GM21786 (cell line): ENCODE data around the gene ZNF230.

Source experiments
- ATAC-seq: cut with Tn5 transposase; IDR thresholded peaks from one replicate; pipeline ENCODE4 v1.9.1; 2021; ENCODE audit not compliant: unreplicated experiment

ZNF230 gene

GRCh38 chr19:44002566-44003460 is at the start of gene ZNF230:
ZNF230 (plus strand) TSS chr19:44002957; CDS start chr19:44007079, 4,122 bp downstream.
- ATAC-seq: peak; percentile 95

- ATAC-seq: no peak
Observed at GRCh38 chr19:43956827-43957226, 45.9 kb upstream of the ZNF230 start.

GRCh38 chr19:43957891-43958290 is 44.9 kb upstream of the ZNF230 start:
- ATAC-seq: no peak

GRCh38 chr19:43960411-43960810 is 42.3 kb upstream of the ZNF230 start:
- no peak for ATAC-seq

DNA sequence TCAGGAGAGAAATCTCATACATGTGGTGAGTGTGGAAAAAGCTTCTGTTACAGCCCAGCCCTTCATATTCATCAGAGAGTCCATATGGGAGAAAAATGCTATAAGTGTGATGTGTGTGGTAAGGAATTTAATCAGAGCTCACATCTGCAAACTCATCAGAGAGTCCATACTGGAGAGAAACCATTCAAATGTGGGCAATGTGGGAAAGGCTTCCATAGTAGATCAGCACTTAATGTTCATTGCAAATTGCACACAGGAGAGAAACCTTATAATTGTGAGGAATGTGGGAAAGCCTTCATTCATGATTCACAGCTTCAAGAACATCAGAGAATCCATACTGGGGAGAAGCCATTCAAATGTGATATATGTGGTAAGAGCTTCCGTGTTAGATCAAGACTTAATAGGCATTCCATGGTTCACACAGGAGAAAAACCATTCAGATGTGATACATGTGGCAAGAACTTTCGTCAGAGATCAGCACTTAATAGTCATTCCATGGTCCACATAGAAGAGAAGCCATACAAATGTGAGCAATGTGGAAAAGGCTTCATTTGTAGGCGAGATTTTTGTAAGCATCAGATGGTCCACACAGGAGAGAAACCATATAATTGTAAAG is 36.6 kb upstream of the ZNF230 start:
- ATAC-seq: no peak

DNA sequence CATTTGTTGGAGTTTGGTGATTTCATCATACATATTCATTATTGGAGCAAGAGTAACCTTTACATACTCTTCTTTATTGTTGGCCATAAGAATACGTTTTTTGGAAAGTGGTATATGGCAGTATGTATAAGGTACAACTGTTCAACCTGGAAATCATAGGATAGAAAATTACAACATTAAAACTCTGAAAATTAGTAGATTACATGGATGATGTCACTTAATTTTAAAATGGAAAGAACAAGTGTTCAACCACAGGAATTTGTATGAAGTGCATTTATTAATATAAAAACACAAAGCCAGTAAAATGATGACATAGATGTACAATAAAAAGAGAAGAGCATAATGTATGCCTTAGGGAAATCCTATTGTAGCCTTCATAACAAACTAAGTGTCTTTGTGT is 26.0 kb upstream of the ZNF230 start:
- ATAC-seq: no peak

DNA sequence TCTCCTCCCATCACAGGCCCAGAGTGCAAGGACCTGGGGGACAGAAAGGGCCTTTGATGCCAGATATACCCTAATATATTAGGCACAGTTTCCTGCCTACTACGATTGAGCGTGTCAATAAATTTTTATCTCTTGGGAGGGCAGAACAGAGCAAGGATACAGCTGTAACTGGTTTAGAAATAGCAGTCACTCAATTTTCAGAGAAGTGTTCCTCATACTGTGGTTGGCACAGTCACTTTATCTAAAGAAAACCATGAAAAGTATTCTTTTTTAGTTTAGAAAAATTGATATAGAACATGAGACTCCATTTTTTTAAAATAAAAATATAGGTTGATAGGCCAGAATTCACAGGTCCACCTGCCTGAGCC is 19.2 kb upstream of the ZNF230 start:
- ATAC-seq: no peak

GRCh38 chr19:43983912-43984686 is 18.7 kb upstream of the ZNF230 start, which contains the start of gene ZNF155:
ZNF155 (plus strand) TSS chr19:43984188; CDS start chr19:43988544, 4,356 bp downstream.
- peak; percentile 78 for ATAC-seq

GRCh38 chr19:43984687-43985000 is 18.1 kb upstream of the ZNF230 start:
- no peak for ATAC-seq

DNA sequence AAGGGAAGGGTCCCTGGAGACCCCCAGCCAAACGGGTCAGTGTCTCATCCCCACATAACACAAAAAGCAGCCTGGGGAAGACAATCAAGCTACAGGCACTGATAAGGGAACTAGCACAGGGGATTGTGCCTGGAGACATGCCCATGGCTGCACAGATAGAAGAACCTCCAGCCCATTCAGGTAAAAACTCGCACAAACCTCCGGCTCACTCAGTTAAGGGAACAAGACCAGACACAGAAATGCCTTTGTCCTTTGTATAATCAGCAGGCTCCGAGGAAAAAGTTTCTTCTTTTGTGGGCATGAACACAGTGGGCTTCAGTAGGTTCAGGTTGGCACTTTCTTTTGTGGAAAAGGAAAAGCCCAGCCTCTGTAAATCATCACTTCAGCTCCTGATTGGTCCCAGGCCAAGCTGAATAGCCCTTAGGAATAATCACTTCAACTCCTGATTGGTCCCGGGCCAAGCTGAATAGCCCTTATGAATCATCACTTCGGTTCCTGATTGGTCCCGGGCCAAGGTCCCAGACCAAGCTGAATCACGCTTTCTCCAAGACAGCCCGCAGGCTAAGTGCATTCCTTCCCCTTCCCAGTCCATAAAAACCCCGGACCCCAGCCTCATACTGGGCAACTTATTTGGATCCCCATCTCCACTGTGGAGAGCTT is 5.0 kb upstream of the ZNF230 start:
- no peak for ATAC-seq

GRCh38 chr19:44002212-44002565 is 568 bp upstream of the ZNF230 start:
- ATAC-seq: no peak

- ATAC-seq: no peak
Observed at GRCh38 chr19:44003461-44004009, 778 bp downstream of the ZNF230 start.

DNA sequence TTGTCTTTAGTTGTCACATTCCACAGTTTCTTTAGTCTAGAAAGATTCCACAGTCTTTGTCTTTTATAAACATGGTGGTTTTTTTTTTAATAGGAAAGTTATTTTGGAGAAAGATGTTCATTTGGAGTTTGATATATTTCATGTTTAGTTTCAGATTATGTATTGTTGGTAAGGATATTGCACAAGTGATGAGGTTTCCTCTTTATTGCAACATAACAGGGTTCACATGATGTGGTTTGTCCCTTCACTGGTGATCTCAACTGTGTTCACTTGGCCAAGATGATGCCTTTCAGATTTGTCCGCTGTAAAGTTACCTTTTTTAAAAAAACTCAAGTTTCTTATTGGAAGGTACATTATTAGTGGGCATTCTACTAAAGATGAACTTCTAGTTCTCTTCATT is 3.2 kb downstream of the ZNF230 start:
- ATAC-seq: no peak

DNA sequence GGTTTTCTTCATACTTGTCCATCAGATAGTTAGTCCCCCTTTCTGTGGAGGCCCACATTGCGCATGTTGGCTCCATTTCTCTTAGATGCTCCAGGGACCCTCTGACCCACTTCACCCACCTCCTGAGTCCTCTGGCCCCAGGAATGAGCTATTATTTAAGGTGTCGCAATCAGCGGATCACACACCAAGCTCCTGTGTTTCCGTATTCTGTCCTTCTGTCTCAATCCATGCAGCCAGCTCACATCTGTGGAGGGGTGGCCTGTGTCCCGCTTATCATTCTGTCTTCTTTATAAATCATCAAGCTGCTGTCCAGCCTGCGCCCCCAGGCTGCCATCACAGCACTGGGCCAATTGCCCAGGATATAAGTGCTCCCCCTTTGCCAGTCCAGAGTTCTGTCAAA is 4.7 kb downstream of the ZNF230 start:
- ATAC-seq: no peak

- ATAC-seq: no peak
Observed at GRCh38 chr19:44010468-44010867, 7.7 kb downstream of the ZNF230 start.

DNA sequence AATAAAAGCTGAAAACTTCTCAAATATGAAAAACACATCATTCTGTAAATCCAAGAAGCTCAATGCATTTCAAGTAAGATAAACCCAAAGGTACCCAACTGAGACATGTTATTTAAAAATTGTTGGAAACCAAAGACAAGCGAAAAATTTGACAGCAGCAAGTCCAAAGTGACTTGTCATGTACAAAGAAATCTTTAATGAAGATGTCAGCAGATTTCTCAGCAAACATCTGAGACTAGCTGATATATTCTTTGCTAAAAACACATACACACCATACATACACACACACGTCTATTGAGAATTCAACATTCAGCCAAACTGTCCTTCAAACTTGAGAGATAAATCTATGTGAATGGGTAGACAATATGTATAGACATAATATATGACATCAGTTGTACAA is 16.7 kb downstream of the ZNF230 start:
- ATAC-seq: no peak

- no peak for ATAC-seq
Observed at GRCh38 chr19:44021221-44021620, 18.5 kb downstream of the ZNF230 start.

DNA sequence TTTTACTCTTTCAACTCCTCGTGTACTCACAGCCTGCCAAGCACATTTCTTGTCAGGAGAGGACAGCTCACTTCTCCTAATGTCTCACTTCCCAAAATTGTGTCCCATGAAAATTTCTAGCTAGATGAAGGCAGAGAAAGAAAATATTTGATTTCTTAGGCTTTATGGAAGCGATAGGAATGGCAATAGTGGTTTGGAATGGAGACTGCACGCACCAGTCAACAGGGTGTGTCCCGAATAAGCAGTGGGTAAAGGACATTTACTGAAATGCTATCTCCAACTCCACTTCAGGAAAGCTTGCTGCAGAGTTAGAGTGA is 22.1 kb downstream of the ZNF230 start:
- ATAC-seq: no peak

DNA sequence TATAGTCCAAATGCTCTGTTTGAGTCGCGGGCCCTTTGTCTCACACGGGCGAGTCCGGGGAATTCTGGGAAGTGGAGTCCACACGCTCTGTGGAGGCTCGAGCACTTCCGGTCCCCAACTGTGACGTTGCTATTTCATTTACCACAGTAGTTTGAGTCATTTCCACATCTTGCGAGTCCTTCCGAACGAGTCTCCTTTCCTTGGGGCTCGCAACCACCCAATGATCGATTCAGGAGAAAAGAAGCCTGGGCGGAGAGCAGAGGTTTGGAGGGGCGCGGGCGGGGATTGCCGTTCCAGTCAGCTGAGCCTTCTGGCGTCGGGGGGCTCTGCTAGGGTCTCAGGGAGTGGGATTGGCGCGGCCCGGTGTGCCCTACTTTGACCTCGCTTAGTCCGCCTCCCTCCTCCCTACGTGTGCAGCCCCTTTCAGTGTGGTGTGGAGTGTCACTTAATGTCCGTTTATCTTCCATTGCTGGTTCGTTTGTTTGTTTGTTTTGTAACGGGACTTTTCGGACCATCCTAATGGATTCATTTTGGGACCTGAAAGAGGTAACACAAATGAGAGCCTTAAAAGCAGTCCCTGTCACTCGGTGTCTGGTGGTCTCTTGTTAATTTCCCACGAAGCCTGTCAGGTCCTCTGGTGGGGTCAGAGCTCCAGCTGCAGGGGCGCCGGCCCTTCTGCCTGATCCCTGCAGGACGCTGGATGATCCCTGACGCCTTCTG is 22.6 kb downstream of the ZNF230 start, which contains the start of gene ZNF222:
TSS of gene ZNF222 (plus strand) at position 163 of the 720 bp plus-strand sequence. CDS start at position 221, 58 bp downstream.
- ATAC-seq: peak; percentile 77

- ATAC-seq: no peak
Observed at GRCh38 chr19:44026622-44027021, 23.9 kb downstream of the ZNF230 start.
